GM13977 (cell line): ENCODE data around the gene WWOX.

Source experiments
- DNase-seq: peaks from one replicate; pipeline ENCODE4 v3.0.0; 2012; ENCODE audit warnings: low spot score
- in situ Hi-C: fragments of 300-500 bp; cut with MboI; formaldehyde crosslinking; loops from one replicate; pipeline ENCODE4 v1.12.0; 2022; ENCODE audit warnings: low sequenced_read_pairs, low pct_unique_long_range_greater_than_20kb, mixed read lengths, inconsistent platforms; ENCODE audit not compliant: unreplicated experiment
- TF ChIP-seq, protein P1 (sequence below): IDR thresholded peaks from 2 replicates; pipeline ENCODE4 v1.5.1; 2012; ENCODE audit warnings: mild to moderate bottlenecking, control low read depth; ENCODE audit not compliant: insufficient read depth; ENCODE audit errors: extremely low read depth, missing control alignments

Gene WWOX

DNA sequence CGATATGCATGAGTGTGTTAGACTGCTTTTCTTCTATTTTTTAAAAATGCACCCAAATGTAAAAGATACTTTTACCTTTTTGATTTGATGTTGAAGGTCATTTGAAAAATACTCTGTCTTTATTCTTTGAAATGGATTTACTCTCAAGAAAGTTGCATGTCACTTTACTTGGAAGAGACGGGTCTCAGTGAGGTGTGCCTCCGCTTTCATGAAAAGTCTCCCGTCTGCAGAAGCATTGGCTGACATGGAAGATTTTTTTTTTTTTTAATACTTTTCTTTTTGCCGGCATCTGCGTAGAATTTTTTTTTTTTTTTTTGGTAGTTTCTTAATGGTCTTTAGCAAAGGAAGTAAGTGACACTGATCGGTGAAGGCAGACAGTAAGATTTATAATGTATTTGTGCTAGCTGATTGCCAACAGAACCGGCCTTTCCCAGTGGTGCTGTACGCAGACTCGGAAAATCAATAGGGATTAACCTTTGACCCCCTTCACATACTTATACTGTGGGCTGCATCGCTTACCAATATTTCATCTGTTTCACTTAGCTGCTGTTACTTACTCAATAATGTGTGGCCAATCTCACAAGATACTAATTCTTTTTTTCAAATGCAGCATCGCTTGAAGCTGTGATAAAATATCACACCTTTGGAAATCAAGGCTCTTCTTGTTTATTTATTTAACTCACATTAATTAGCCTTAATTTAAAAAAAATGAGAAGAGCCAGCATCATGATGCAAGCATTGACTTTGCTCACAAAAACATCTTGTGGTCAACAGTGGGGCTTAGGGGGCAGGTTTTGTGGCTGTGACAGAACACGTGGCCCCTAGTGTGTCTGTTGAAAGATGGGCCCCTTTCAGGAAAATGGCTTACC, 383.9 kb downstream of the WWOX start:
- TF ChIP-seq, protein P1, sequence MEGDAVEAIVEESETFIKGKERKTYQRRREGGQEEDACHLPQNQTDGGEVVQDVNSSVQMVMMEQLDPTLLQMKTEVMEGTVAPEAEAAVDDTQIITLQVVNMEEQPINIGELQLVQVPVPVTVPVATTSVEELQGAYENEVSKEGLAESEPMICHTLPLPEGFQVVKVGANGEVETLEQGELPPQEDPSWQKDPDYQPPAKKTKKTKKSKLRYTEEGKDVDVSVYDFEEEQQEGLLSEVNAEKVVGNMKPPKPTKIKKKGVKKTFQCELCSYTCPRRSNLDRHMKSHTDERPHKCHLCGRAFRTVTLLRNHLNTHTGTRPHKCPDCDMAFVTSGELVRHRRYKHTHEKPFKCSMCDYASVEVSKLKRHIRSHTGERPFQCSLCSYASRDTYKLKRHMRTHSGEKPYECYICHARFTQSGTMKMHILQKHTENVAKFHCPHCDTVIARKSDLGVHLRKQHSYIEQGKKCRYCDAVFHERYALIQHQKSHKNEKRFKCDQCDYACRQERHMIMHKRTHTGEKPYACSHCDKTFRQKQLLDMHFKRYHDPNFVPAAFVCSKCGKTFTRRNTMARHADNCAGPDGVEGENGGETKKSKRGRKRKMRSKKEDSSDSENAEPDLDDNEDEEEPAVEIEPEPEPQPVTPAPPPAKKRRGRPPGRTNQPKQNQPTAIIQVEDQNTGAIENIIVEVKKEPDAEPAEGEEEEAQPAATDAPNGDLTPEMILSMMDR = no peak
- in situ Hi-C loops = no loop called here
- DNase-seq = no peak

GRCh38 chr16:78484509-78485058, 385.1 kb downstream of the WWOX start:
- TF ChIP-seq, protein P1 = no peak
- in situ Hi-C loops = no loop called here
- no peak for DNase-seq

DNA sequence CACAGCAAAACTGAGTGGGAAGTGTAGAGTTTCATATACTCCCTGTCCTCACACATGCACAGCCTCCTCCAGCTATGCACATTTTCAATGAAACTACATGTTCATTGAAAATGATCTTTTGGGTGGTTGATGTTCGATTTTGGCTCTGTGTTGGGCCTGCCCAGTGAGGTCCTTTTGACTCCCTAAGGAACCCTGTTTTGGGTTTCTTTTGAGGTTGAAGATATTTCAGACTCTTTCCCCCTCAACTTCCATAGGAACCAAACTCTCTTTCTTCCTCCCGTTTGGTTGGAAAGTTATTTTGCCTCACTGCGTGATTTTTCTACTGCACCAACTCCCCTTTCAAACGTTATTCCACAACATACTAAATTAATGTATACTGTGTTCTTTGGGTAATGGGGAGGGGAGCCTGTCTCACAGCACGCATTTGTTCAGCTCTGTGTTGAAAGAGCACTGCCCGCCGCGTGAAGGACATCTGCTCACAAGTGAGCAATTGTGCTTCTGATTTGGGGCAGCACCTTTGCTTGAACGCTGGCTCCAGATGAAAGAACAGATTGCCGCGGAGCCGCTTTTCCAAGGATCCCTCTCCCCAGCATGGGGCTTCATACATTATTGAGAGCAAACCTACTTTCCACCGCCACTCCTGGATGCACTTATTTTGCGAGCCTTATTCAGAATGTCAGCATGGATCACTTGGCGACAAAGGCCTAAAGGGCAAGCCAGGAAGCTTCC, 385.9 kb downstream of the WWOX start:
- no peak for DNase-seq
- in situ Hi-C loops = no loop called here
- TF ChIP-seq, protein P1 = no peak

GRCh38 chr16:78485917-78486257, 386.4 kb downstream of the WWOX start:
- TF ChIP-seq, protein P1 = no peak
- no peak for DNase-seq
- in situ Hi-C loops = no loop called here

GRCh38 chr16:78487471-78487870, 388.0 kb downstream of the WWOX start:
- in situ Hi-C loops = no loop called here
- TF ChIP-seq, protein P1 = no peak
- DNase-seq = no peak

GRCh38 chr16:78489072-78489471, 389.6 kb downstream of the WWOX start:
- no peak for DNase-seq
- TF ChIP-seq, protein P1 = no peak
- in situ Hi-C loops = no loop called here
